WTC11 (cell line): ENCODE measurements around the gene TEP1. TPM values are rescaled to one million over a fixed set of nuclear protein-coding genes. Genes with fewer than 3 reads are reported as not detected.
A peak's percentile ranks its signal among the peaks of the same experiment; 100 is the strongest.

Source experiments
- ATAC-seq: fragments of 200-7000 bp; cut with Tn5 transposase; 2 replicates; pipeline ENCODE4 v1.10.0; 2021; ENCODE audit warnings: mild to moderate bottlenecking, moderate library complexity
- CTCF ChIA-PET: fragments of 300-600 bp; sonication (Branson Sonifier 250); formaldehyde crosslinking; loops from one replicate; lab custom pipeline; 2021; ENCODE audit warnings: antibody characterized with exemption; lab: Charles Lee
- POLR2A ChIA-PET: fragments of 350-600 bp; sonication (Branson Sonifier 250); formaldehyde crosslinking; loops from one replicate; lab custom pipeline; 2021; ENCODE audit warnings: antibody characterized with exemption; lab: Charles Lee
- DNase-seq: peaks from one replicate; pipeline ENCODE4 v3.0.0; 2021; ENCODE audit warnings: low spot score
- H3K27ac Mint-ChIP-seq: 2 replicates; pipeline ENCODE4 v1.8.0; 2021; ENCODE audit warnings: mixed read lengths
- H3K27me3 Mint-ChIP-seq: 2 replicates; pipeline ENCODE4 v1.8.0; 2021; ENCODE audit warnings: low read depth, mild to moderate bottlenecking, moderate library complexity, mixed read lengths
- H3K36me3 Mint-ChIP-seq: 2 replicates; pipeline ENCODE4 v1.8.0; 2021; ENCODE audit warnings: mixed read lengths
- H3K4me1 Mint-ChIP-seq: 2 replicates; pipeline ENCODE4 v1.8.0; 2022; ENCODE audit warnings: mixed read lengths
- H3K4me3 Mint-ChIP-seq: 2 replicates; pipeline ENCODE4 v1.8.0; 2021; ENCODE audit warnings: mild to moderate bottlenecking, moderate library complexity, mixed read lengths
- H3K9me3 Mint-ChIP-seq: 2 replicates; pipeline ENCODE4 v1.8.0; 2021; ENCODE audit warnings: mixed read lengths
- ATF1 ChIP-seq: sonication (generic); formaldehyde crosslinking; IDR thresholded peaks from 2 replicates; pipeline ENCODE4 v1.8.1; 2023; ENCODE audit warnings: mild to moderate bottlenecking, moderate library complexity, missing genetic modification reagents
- ATF2 ChIP-seq: sonication (generic); formaldehyde crosslinking; IDR thresholded peaks from 2 replicates; pipeline ENCODE4 v1.8.1; 2022; ENCODE audit warnings: low read depth, missing genetic modification reagents, borderline replicate concordance
- CBFB ChIP-seq: sonication (generic); formaldehyde crosslinking; IDR thresholded peaks from 2 replicates; pipeline ENCODE4 v1.8.1; 2022; ENCODE audit warnings: mild to moderate bottlenecking, low read depth, missing genetic modification reagents
- ESRRA ChIP-seq: sonication (generic); formaldehyde crosslinking; IDR thresholded peaks from 2 replicates; pipeline ENCODE4 v1.8.1; 2022; ENCODE audit warnings: mild to moderate bottlenecking, missing genetic modification reagents, borderline replicate concordance
- FOXP1 ChIP-seq: sonication (generic); formaldehyde crosslinking; IDR thresholded peaks from 2 replicates; pipeline ENCODE4 v1.8.0; 2022; ENCODE audit warnings: missing genetic modification reagents, mild to moderate bottlenecking, moderate library complexity, borderline replicate concordance
- GABPB1 ChIP-seq: sonication (generic); formaldehyde crosslinking; IDR thresholded peaks from 2 replicates; pipeline ENCODE4 v1.8.1; 2023; ENCODE audit warnings: mild to moderate bottlenecking, missing genetic modification reagents
- JUN ChIP-seq: sonication (generic); formaldehyde crosslinking; IDR thresholded peaks from 2 replicates; pipeline ENCODE4 v1.8.0; 2023; ENCODE audit warnings: mild to moderate bottlenecking, missing genetic modification reagents
- NFE2L1 ChIP-seq: sonication (generic); formaldehyde crosslinking; IDR thresholded peaks from 2 replicates; pipeline ENCODE4 v1.8.1; 2023; ENCODE audit warnings: missing genetic modification reagents
- NR3C1 ChIP-seq: sonication (generic); formaldehyde crosslinking; conservative IDR thresholded peaks from 2 replicates; pipeline ENCODE4 v1.8.1; 2023; ENCODE audit warnings: low read depth, mild to moderate bottlenecking, missing genetic modification reagents
- SP1 ChIP-seq: sonication (generic); formaldehyde crosslinking; conservative IDR thresholded peaks from 2 replicates; pipeline ENCODE4 v1.8.1; 2022; ENCODE audit warnings: missing genetic modification reagents
- STAT6 ChIP-seq: sonication (generic); formaldehyde crosslinking; conservative IDR thresholded peaks from 2 replicates; pipeline ENCODE4 v1.8.1; 2023; ENCODE audit warnings: mild to moderate bottlenecking, low read depth, missing genetic modification reagents, moderate library complexity
- ZNF416 ChIP-seq: fragments of 250-450 bp; sonication (Bioruptor Pico); IDR thresholded peaks from 2 replicates; pipeline ENCODE4 v1.9.0; 2021; ENCODE audit warnings: mild to moderate bottlenecking, inconsistent platforms
- ZNF512 ChIP-seq: sonication (generic); formaldehyde crosslinking; IDR thresholded peaks from 2 replicates; pipeline ENCODE4 v1.8.1; 2022; ENCODE audit warnings: missing genetic modification reagents, borderline replicate concordance
- total RNA-seq: library from RNA; stranded (reverse); gene quantifications from 3 replicates; pipeline ENCODE4 v1.2.3, GENCODE V29; 2021
- TF ChIP-seq, protein P1 (sequence below): sonication (generic); formaldehyde crosslinking; IDR thresholded peaks from 2 replicates; pipeline ENCODE4 v1.8.0; 2023; ENCODE audit warnings: missing genetic modification reagents, mild to moderate bottlenecking, borderline replicate concordance
- TF ChIP-seq, protein P2 (sequence below): fragments of 250-450 bp; sonication (Bioruptor Pico); IDR thresholded peaks from 2 replicates; pipeline ENCODE4 v1.9.0; 2021; ENCODE audit warnings: moderate library complexity, mild to moderate bottlenecking, inconsistent platforms, borderline replicate concordance
- TF ChIP-seq, protein P3 (sequence below): sonication (generic); formaldehyde crosslinking; IDR thresholded peaks from 2 replicates; pipeline ENCODE4 v1.8.0; 2023; ENCODE audit warnings: mild to moderate bottlenecking, missing genetic modification reagents

TEP1 gene
- total RNA-seq, 1 experiment from 2014 or later: 16.0 TPM

DNA sequence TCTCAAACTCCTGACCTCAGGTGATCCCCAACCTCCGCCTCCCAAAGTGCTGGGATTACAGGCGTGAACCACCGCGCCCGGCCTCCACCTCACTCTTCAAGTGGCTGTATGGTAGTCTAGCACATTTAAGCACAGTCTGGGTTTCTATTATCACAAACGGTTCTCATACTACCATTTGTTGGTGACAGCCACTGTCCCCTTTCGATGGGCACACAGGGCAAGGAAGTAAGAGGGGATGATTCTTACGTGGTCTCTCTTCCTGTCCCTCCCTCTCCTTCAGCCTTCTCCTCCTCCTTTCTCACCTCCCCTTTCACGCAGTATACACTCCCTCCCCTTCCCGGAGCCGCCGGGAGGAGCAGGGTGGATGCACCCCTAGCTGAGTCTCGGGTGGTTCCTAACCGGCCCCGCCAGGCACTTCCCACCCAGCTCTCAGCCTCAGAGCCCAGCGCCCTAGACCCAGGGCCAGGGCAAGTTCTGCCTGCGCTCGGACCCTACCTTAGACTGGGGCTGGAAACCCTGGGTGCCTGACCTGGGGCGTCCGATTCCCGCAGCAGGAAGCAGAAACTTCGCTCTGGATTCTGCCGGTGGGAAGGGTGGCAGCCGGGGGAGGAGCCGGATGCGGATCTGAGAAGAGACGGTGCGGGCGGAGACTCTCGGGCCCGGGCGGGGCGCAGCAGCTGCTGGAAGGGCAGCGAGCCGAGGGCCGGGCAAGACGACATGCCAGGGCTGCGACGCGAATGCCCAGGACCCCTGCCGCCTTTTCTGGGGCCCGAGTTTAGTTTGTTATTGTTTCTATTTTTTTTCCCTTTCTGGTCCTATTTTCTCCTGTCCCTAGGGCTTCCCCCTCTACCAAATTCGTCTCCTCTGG is at the start of gene TEP1 (continued):
- no peak for TF ChIP-seq STAT6 (CRISPR knock-in tag)
- 0 out of 2 replicates have a peak, but pooled peaks have one; percentile 76 for TF ChIP-seq ZNF512 (CRISPR knock-in tag)
- no peak for TF ChIP-seq NR3C1 (CRISPR knock-in tag)
- no peak for TF ChIP-seq ATF1 (CRISPR knock-in tag)
- TF ChIP-seq, protein P1, sequence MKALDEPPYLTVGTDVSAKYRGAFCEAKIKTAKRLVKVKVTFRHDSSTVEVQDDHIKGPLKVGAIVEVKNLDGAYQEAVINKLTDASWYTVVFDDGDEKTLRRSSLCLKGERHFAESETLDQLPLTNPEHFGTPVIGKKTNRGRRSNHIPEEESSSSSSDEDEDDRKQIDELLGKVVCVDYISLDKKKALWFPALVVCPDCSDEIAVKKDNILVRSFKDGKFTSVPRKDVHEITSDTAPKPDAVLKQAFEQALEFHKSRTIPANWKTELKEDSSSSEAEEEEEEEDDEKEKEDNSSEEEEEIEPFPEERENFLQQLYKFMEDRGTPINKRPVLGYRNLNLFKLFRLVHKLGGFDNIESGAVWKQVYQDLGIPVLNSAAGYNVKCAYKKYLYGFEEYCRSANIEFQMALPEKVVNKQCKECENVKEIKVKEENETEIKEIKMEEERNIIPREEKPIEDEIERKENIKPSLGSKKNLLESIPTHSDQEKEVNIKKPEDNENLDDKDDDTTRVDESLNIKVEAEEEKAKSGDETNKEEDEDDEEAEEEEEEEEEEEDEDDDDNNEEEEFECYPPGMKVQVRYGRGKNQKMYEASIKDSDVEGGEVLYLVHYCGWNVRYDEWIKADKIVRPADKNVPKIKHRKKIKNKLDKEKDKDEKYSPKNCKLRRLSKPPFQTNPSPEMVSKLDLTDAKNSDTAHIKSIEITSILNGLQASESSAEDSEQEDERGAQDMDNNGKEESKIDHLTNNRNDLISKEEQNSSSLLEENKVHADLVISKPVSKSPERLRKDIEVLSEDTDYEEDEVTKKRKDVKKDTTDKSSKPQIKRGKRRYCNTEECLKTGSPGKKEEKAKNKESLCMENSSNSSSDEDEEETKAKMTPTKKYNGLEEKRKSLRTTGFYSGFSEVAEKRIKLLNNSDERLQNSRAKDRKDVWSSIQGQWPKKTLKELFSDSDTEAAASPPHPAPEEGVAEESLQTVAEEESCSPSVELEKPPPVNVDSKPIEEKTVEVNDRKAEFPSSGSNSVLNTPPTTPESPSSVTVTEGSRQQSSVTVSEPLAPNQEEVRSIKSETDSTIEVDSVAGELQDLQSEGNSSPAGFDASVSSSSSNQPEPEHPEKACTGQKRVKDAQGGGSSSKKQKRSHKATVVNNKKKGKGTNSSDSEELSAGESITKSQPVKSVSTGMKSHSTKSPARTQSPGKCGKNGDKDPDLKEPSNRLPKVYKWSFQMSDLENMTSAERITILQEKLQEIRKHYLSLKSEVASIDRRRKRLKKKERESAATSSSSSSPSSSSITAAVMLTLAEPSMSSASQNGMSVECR: peak; percentile 79; the same call in 1 of the 2 replicates
- TF ChIP-seq, protein P2, sequence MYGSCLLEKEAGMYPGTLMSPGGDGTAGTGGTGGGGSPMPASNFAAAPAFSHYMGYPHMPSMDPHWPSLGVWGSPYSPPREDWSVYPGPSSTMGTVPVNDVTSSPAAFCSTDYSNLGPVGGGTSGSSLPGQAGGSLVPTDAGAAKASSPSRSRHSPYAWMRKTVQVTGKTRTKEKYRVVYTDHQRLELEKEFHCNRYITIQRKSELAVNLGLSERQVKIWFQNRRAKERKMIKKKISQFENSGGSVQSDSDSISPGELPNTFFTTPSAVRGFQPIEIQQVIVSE (CRISPR knock-in tag): no peak
- TF ChIP-seq, all 79 proteins: peak for 14

DNA sequence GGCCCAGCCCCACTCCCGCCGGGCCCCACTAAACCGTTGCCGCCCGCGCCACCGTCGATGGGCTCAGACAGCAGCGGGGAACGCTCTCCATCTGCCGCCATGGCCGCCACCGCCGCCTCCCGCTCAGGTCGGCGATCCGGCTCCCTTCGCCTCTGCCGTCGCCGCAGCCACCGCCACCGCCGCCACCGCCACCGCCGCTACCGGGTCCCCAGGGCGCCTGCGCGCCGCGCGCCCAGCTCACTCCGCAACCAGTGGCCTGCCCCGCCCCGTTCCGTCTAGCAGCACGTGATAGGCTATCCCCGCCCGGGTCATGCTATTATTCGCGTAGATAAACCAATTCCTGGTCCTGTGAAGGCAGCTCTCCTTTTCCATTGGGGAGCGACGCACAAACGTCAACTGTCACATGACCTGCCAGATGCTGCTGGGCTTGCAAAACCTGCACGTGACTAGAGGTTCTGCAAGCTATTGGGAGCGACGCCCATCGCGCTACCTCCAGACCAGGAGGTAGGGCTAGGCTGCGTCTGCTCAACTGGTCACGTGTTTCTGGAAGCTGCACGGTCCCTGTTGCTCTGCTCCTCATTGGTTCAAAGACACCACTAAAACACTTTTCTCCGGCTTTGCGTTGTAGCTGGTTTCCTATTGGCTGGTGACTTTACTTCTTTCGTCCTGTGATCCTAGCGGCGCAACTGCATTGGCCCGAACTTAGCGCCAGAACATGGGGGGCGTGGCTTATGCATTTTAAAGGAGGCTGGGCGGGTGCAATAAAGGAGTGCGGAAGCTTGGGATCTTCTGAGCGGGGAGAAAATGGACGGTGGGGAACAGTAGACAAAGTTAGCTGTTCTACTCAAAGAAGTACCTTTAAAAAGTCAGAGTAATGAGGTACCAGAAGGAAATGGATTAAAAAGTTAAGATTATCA is 48.2 kb upstream of the TEP1 start, which contains the start of gene PIP4P1:
PIP4P1 (minus strand) TSS at position 210 of the 917 bp plus-strand sequence; CDS start at position 101, 109 bp downstream.
- Mint-ChIP-seq H3K4me1 (peaks cover 16% of the 10 kb centered on the region), H3K4me3 (peak within 1 kb of the TSS; percentile 84), H3K36me3 (peaks cover 20% of the 10 kb centered on the region), H3K27ac (peak within 1 kb of the TSS; percentile 98), H3K9me3 (no peaks in the 10 kb centered on the region), H3K27me3 (peaks cover 5% of the 10 kb centered on the region)
- CTCF ChIA-PET: interaction anchor here (1.0 to 4.2 kb wide), 14 partner anchors 8 to 396 kb away, joined by 3 to 21 read pairs (median 6); partner anchors contain the start of genes PARP2 and TTC5
- ATAC-seq: peak; percentile 95
- peak; percentile 97 for DNase-seq
- POLR2A ChIA-PET: interaction anchor here (0.7 to 1.7 kb wide), 9 partner anchors 8 to 147 kb away, joined by 3 to 33 read pairs (median 4); partner anchors contain the start of genes PARP2, PNP and TEP1
- TF ChIP-seq NFE2L1 (peak; percentile 67; the same call in 1 of the 2 replicates), ESRRA (CRISPR knock-in tag) (0 out of 2 replicates have a peak, but pooled peaks have one; percentile 42), ATF2 (CRISPR knock-in tag) (no peak), JUN (CRISPR knock-in tag) (no peak), ZNF416 (CRISPR knock-in tag) (no peak), SP1 (CRISPR knock-in tag) (peak; percentile 89), FOXP1 (CRISPR knock-in tag) (peak; percentile 15; the same call in 1 of the 2 replicates), GABPB1 (CRISPR knock-in tag) (peak; percentile 80), CBFB (no peak)
- TF ChIP-seq, protein P3, sequence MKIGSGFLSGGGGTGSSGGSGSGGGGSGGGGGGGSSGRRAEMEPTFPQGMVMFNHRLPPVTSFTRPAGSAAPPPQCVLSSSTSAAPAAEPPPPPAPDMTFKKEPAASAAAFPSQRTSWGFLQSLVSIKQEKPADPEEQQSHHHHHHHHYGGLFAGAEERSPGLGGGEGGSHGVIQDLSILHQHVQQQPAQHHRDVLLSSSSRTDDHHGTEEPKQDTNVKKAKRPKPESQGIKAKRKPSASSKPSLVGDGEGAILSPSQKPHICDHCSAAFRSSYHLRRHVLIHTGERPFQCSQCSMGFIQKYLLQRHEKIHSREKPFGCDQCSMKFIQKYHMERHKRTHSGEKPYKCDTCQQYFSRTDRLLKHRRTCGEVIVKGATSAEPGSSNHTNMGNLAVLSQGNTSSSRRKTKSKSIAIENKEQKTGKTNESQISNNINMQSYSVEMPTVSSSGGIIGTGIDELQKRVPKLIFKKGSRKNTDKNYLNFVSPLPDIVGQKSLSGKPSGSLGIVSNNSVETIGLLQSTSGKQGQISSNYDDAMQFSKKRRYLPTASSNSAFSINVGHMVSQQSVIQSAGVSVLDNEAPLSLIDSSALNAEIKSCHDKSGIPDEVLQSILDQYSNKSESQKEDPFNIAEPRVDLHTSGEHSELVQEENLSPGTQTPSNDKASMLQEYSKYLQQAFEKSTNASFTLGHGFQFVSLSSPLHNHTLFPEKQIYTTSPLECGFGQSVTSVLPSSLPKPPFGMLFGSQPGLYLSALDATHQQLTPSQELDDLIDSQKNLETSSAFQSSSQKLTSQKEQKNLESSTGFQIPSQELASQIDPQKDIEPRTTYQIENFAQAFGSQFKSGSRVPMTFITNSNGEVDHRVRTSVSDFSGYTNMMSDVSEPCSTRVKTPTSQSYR (CRISPR knock-in tag): no peak
